SK-N-MC (cell line): ENCODE results near the gene TMEM134.

Experiments used
- EZH2 ChIP-seq: fragments of 200-600 bp; sonication (generic); IDR thresholded peaks from one replicate; pipeline ENCODE4 v1.6.1; 2017; ENCODE audit warnings: antibody characterized with exemption
- FOXP2 ChIP-seq: optimal IDR thresholded peaks from 2 replicates; pipeline ENCODE3; 2011; ENCODE audit warnings: mild to moderate bottlenecking, moderate library complexity; ENCODE audit not compliant: insufficient read depth; ENCODE audit errors: extremely low read length, control extremely low read depth
- POLR2AphosphoS5 ChIP-seq: IDR thresholded peaks from 2 replicates; pipeline ENCODE4 v1.6.1; 2012; ENCODE audit warnings: mild to moderate bottlenecking, low read depth, low read length, borderline replicate concordance

DNA sequence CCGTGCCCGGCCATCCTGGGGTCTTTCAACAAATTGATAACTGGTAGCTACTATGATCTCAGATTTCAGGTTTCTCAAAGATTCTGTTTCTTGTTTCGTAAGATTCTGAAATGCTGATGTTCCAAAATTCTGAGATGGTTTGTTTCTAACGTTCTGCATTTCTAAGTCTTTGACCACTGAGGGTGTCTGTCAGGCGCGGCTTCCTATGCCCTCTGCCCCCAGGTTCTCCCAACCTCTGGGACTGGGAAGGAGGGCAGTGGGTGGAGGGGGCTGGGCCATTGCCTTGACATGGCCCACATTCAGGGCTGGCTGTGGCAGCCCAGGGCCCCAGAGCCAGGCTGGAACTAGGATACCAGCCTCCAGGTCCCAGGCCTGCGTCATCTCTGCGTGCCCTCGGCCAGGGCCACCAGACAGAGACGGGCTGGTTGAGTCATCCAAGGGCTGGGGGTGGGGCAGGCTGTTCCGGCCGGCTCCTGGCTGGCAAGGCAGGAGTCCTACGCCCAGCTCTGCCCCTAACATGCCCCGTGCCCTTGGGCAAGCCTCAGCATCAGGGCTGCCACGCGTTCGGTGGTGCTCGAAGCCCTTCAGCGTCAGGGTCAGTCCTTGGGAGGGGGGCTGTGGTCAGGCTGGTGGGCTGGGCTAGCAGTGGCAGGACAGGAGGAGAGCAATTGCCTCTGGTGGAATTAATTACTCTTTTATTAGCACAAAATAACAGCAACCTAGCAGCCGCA, 5.2 kb downstream of the TMEM134 start:
- no peak for TF ChIP-seq EZH2
- TF ChIP-seq POLR2AphosphoS5, result no peak; the same call in 1 of the 2 replicates
- TF ChIP-seq FOXP2, result no peak
